Activated CD4-positive, alpha-beta T cell treated with anti-CD3 and anti-CD28 coated beads for 36 hours (primary cell): ENCODE data around the gene CCNY. TPM values are rescaled to one million over a fixed set of nuclear protein-coding genes. Genes with fewer than 3 reads are reported as not detected.

ENCODE experiments used
- ATAC-seq: fragments of 200-7000 bp; cut with Tn5 transposase; one replicate; pipeline ENCODE4 v1.10.0; 2021; ENCODE audit warnings: mild to moderate bottlenecking, moderate library complexity
- CTCF ChIA-PET: fragments of 350-600 bp; sonication (Branson Sonifier 250); formaldehyde crosslinking; loops from one replicate; lab custom pipeline; 2021; ENCODE audit warnings: antibody characterized with exemption; lab: Charles Lee
- POLR2A ChIA-PET: fragments of 350-600 bp; sonication (Branson Sonifier 250); formaldehyde crosslinking; loops from one replicate; lab custom pipeline; 2021; ENCODE audit warnings: antibody characterized with exemption, inconsistent platforms; lab: Charles Lee
- DNase-seq: peaks from one replicate; pipeline ENCODE4 v3.0.0-alpha.2; 2020
- H3K27ac Mint-ChIP-seq: one replicate; pipeline ENCODE4 v1.8.0; 2021; ENCODE audit warnings: mixed read lengths
- H3K27me3 Mint-ChIP-seq: one replicate; pipeline ENCODE4 v1.8.0; 2021; ENCODE audit warnings: mixed read lengths
- H3K36me3 Mint-ChIP-seq: one replicate; pipeline ENCODE4 v1.8.0; 2021; ENCODE audit warnings: low read depth, mixed read lengths
- H3K4me1 Mint-ChIP-seq: one replicate; pipeline ENCODE4 v1.8.0; 2021; ENCODE audit warnings: mixed read lengths
- H3K4me3 Mint-ChIP-seq: one replicate; pipeline ENCODE4 v1.8.0; 2021; ENCODE audit warnings: mild to moderate bottlenecking, moderate library complexity, mixed read lengths
- H3K9me3 Mint-ChIP-seq: one replicate; pipeline ENCODE4 v1.8.0; 2021; ENCODE audit warnings: low read depth, mixed read lengths
- intact Hi-C, 2 experiments: fragments of 100-400 bp; cut with DNase I in 1 of 2; cut with micrococcal nuclease in 1 of 2; formaldehyde crosslinking; loops; one replicate each; pipeline versions ENCODE4 v1.14.2 to v1.15.1; 2022 to 2024; cut with DNase I, micrococcal nuclease
- total RNA-seq, 2 experiments: library from RNA; stranded (reverse); gene quantifications; one replicate each; pipeline ENCODE4 v1.2.3, GENCODE V29; 2021

Gene CCNY
- total RNA-seq, 2 experiments from 2014 or later, result 49.4 to 54.0 TPM

- DNase-seq, result no peak
- H3K27me3 Mint-ChIP-seq, result peaks cover 14% of the 10 kb centered on the region
- no peaks in the 10 kb centered on the region for H3K36me3 Mint-ChIP-seq
- POLR2A ChIA-PET, result no interaction called here
- H3K9me3 Mint-ChIP-seq, result peaks cover 2% of the 10 kb centered on the region
- H3K4me1 Mint-ChIP-seq, result no peaks in the 10 kb centered on the region
- CTCF ChIA-PET, result interaction anchor here (1.5 kb wide), 1 partner anchor 15 kb away, joined by 3 read pairs; no protein-coding TSS in a partner anchor
- H3K27ac Mint-ChIP-seq, result no peak overlapping the region
- intact Hi-C loops, result loop anchor here in 1 of 2 experiments (10.0 kb wide), 1 partner anchor 350 kb away; no protein-coding TSS in a partner anchor
- no peak overlapping the region for H3K4me3 Mint-ChIP-seq
- ATAC-seq, result no peak
Observed at GRCh38 chr10:35594115-35595079, 258.1 kb downstream of the CCNY start.

- POLR2A ChIA-PET, result no interaction called here
- Mint-ChIP-seq H3K27me3 (peaks cover 14% of the 10 kb centered on the region), H3K4me1 (no peaks in the 10 kb centered on the region), H3K36me3 (no peaks in the 10 kb centered on the region), H3K9me3 (peaks cover 2% of the 10 kb centered on the region), H3K4me3 (no peak overlapping the region), H3K27ac (no peak overlapping the region)
- no peak for DNase-seq
- ATAC-seq, result no peak
- intact Hi-C loops, result loop anchor here in 1 of 2 experiments (10.0 kb wide), 1 partner anchor 350 kb away; no protein-coding TSS in a partner anchor
- CTCF ChIA-PET, result interaction anchor here (1.5 kb wide), 1 partner anchor 16 kb away, joined by 3 read pairs; no protein-coding TSS in a partner anchor
Observed at GRCh38 chr10:35595106-35595505, 258.8 kb downstream of the CCNY start.

- Mint-ChIP-seq H3K4me3 (no peak overlapping the region), H3K36me3 (no peaks in the 10 kb centered on the region), H3K9me3 (peaks cover 9% of the 10 kb centered on the region), H3K27ac (no peak overlapping the region), H3K27me3 (peaks cover 14% of the 10 kb centered on the region), H3K4me1 (no peaks in the 10 kb centered on the region)
- ATAC-seq, result no peak
- intact Hi-C loops, result loop anchor here in 1 of 2 experiments (10.0 kb wide), 1 partner anchor 354 kb away; no protein-coding TSS in a partner anchor
- DNase-seq, result no peak
- POLR2A ChIA-PET, result no interaction called here
- CTCF ChIA-PET, result no interaction called here
Observed at GRCh38 chr10:35598379-35598778, 262.1 kb downstream of the CCNY start.

- no peak overlapping the region for H3K27ac Mint-ChIP-seq
- intact Hi-C loops, result no loop called here
- peaks cover 9% of the 10 kb centered on the region for H3K9me3 Mint-ChIP-seq
- no peaks in the 10 kb centered on the region for H3K4me1 Mint-ChIP-seq
- peaks cover 27% of the 10 kb centered on the region for H3K27me3 Mint-ChIP-seq
- no peak overlapping the region for H3K4me3 Mint-ChIP-seq
- no peaks in the 10 kb centered on the region for H3K36me3 Mint-ChIP-seq
- POLR2A ChIA-PET, result no interaction called here
- no peak for ATAC-seq
- no peak for DNase-seq
- CTCF ChIA-PET, result interaction anchor here (0.6 kb wide), 2 partner anchors 9 to 33 kb away, joined by 3 to 4 read pairs; no protein-coding TSS in a partner anchor
Observed at GRCh38 chr10:35600193-35600592, 263.9 kb downstream of the CCNY start.

- POLR2A ChIA-PET, result no interaction called here
- peaks cover 9% of the 10 kb centered on the region for H3K9me3 Mint-ChIP-seq
- H3K27ac Mint-ChIP-seq, result no peak within 1 kb of the TSS
- ATAC-seq (no peak), DNase-seq (no peak)
- H3K27me3 Mint-ChIP-seq, result peaks cover 46% of the 10 kb centered on the region
- CTCF ChIA-PET, result no interaction called here
- H3K36me3 Mint-ChIP-seq, result no peaks in the 10 kb centered on the region
- no peak within 1 kb of the TSS for H3K4me3 Mint-ChIP-seq
- intact Hi-C loops, result no loop called here
- peaks cover 3% of the 10 kb centered on the region for H3K4me1 Mint-ChIP-seq
Observed at GRCh38 chr10:35605191-35605590, 268.9 kb downstream of the CCNY start, which contains the start of gene GJD4. Gene GJD4, plus strand, starts transcription at chr10:35605341. Its CDS starts 227 bp downstream, at chr10:35605568.

- no peaks in the 10 kb centered on the region for H3K36me3 Mint-ChIP-seq
- ATAC-seq (no peak), DNase-seq (no peak)
- H3K4me1 Mint-ChIP-seq, result peaks cover 3% of the 10 kb centered on the region
- no peak overlapping the region for H3K27ac Mint-ChIP-seq
- peaks cover 40% of the 10 kb centered on the region for H3K27me3 Mint-ChIP-seq
- POLR2A ChIA-PET, result no interaction called here
- intact Hi-C loops, result no loop called here
- H3K9me3 Mint-ChIP-seq, result peaks cover under 1% of the 10 kb centered on the region
- no peak overlapping the region for H3K4me3 Mint-ChIP-seq
- CTCF ChIA-PET, result no interaction called here
Observed at GRCh38 chr10:35606430-35606829, 270.1 kb downstream of the CCNY start.

GRCh38 chr10:35607475-35608327, 271.4 kb downstream of the CCNY start:
- peak overlapping the region; percentile 54 for H3K4me3 Mint-ChIP-seq
- CTCF ChIA-PET, result no interaction called here
- POLR2A ChIA-PET, result no interaction called here
- ATAC-seq, result peak; percentile 49
- no peak overlapping the region for H3K27ac Mint-ChIP-seq
- intact Hi-C loops, result no loop called here
- peak; percentile 21 for DNase-seq
- no peaks in the 10 kb centered on the region for H3K9me3 Mint-ChIP-seq
- no peaks in the 10 kb centered on the region for H3K36me3 Mint-ChIP-seq
- H3K4me1 Mint-ChIP-seq, result peaks cover 3% of the 10 kb centered on the region
- peaks cover 39% of the 10 kb centered on the region for H3K27me3 Mint-ChIP-seq

- Mint-ChIP-seq H3K27me3 (peaks cover 42% of the 10 kb centered on the region), H3K27ac (no peak overlapping the region), H3K36me3 (no peaks in the 10 kb centered on the region), H3K4me3 (no peak overlapping the region), H3K4me1 (peaks cover 3% of the 10 kb centered on the region), H3K9me3 (no peaks in the 10 kb centered on the region)
- POLR2A ChIA-PET, result no interaction called here
- CTCF ChIA-PET, result no interaction called here
- intact Hi-C loops, result no loop called here
- ATAC-seq (no peak), DNase-seq (no peak)
Observed at GRCh38 chr10:35608328-35608672, 272.0 kb downstream of the CCNY start.

- POLR2A ChIA-PET, result no interaction called here
- H3K36me3 Mint-ChIP-seq, result no peaks in the 10 kb centered on the region
- no peak overlapping the region for H3K27ac Mint-ChIP-seq
- H3K4me3 Mint-ChIP-seq, result no peak overlapping the region
- DNase-seq (no peak), ATAC-seq (no peak)
- peaks cover 3% of the 10 kb centered on the region for H3K4me1 Mint-ChIP-seq
- intact Hi-C loops, result no loop called here
- no peaks in the 10 kb centered on the region for H3K9me3 Mint-ChIP-seq
- CTCF ChIA-PET, result interaction anchor here (0.9 kb wide), 1 partner anchor 13 kb away, joined by 4 read pairs; no protein-coding TSS in a partner anchor
- peaks cover 30% of the 10 kb centered on the region for H3K27me3 Mint-ChIP-seq
Observed at GRCh38 chr10:35611750-35612149, 275.4 kb downstream of the CCNY start.

- intact Hi-C loops, result no loop called here
- no peak for ATAC-seq
- Mint-ChIP-seq H3K27me3 (peaks cover 23% of the 10 kb centered on the region), H3K36me3 (no peaks in the 10 kb centered on the region), H3K4me3 (no peak overlapping the region), H3K4me1 (peaks cover under 1% of the 10 kb centered on the region), H3K27ac (no peak overlapping the region), H3K9me3 (no peaks in the 10 kb centered on the region)
- CTCF ChIA-PET, result interaction anchor here (0.7 to 1.7 kb wide), 3 partner anchors 12 to 28 kb away, joined by 4 to 9 read pairs (median 5); no protein-coding TSS in a partner anchor
- no peak for DNase-seq
- POLR2A ChIA-PET, result no interaction called here
Observed at GRCh38 chr10:35612385-35613106, 276.2 kb downstream of the CCNY start.

GRCh38 chr10:35613107-35613440, 276.8 kb downstream of the CCNY start:
- H3K4me1 Mint-ChIP-seq, result no peaks in the 10 kb centered on the region
- no peak overlapping the region for H3K27ac Mint-ChIP-seq
- no peak overlapping the region for H3K4me3 Mint-ChIP-seq
- no peak for DNase-seq
- no peaks in the 10 kb centered on the region for H3K9me3 Mint-ChIP-seq
- no peak for ATAC-seq
- H3K27me3 Mint-ChIP-seq, result peaks cover 22% of the 10 kb centered on the region
- ChIA-PET CTCF (interaction anchor here (0.6 to 1.7 kb wide), 3 partner anchors 23 to 734 kb away, joined by 3 to 9 read pairs (median 5); no protein-coding TSS in a partner anchor), POLR2A (no interaction called here)
- H3K36me3 Mint-ChIP-seq, result no peaks in the 10 kb centered on the region
- intact Hi-C loops, result no loop called here
